Activated naive CD4-positive, alpha-beta T cell treated with anti-CD3 and anti-CD28 coated beads, Interleukin-2, amount 50 U/mL, for 72 hours (primary cell): Measurements from ENCODE around the gene CAVIN3. TPM values are rescaled to one million over a fixed set of nuclear protein-coding genes. Genes with fewer than 3 reads are reported as not detected.

Source experiments
- ATAC-seq, 2 donors: fragments of 150-1000 bp; cut with Tn5 transposase; 2 replicates each; pipeline ENCODE4 v1.10.0; 2021; ENCODE audit warnings: mild to moderate bottlenecking in 2 of 2, moderate library complexity in 2 of 2
- DNase-seq, 2 donors: peaks; one replicate each; pipeline ENCODE4 v3.0.0; 2021 to 2022; ENCODE audit warnings: low spot score in 2 of 2
- H3K27ac Mint-ChIP-seq, 2 donors: one replicate each; pipeline ENCODE4 v1.8.0; 2022; ENCODE audit warnings: mild to moderate bottlenecking in 2 of 2, mixed read lengths in 2 of 2
- H3K36me3 Mint-ChIP-seq, 2 donors: one replicate each; pipeline ENCODE4 v1.8.0; 2022; ENCODE audit warnings: mixed read lengths in 2 of 2
- H3K9me3 Mint-ChIP-seq, 2 donors: one replicate each; pipeline ENCODE4 v1.8.0; 2022; ENCODE audit warnings: mixed read lengths in 2 of 2
- total RNA-seq, 2 donors: library from RNA; stranded (reverse); gene quantifications; one replicate each; pipeline ENCODE4 v1.2.3, GENCODE V29; 2022

CAVIN3 gene, protein sequence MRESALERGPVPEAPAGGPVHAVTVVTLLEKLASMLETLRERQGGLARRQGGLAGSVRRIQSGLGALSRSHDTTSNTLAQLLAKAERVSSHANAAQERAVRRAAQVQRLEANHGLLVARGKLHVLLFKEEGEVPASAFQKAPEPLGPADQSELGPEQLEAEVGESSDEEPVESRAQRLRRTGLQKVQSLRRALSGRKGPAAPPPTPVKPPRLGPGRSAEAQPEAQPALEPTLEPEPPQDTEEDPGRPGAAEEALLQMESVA
- total RNA-seq: 10 to 100 TPM in 1 of 2 donors, 1 to 10 TPM in 1; 4.3 to 20.7 TPM

DNA sequence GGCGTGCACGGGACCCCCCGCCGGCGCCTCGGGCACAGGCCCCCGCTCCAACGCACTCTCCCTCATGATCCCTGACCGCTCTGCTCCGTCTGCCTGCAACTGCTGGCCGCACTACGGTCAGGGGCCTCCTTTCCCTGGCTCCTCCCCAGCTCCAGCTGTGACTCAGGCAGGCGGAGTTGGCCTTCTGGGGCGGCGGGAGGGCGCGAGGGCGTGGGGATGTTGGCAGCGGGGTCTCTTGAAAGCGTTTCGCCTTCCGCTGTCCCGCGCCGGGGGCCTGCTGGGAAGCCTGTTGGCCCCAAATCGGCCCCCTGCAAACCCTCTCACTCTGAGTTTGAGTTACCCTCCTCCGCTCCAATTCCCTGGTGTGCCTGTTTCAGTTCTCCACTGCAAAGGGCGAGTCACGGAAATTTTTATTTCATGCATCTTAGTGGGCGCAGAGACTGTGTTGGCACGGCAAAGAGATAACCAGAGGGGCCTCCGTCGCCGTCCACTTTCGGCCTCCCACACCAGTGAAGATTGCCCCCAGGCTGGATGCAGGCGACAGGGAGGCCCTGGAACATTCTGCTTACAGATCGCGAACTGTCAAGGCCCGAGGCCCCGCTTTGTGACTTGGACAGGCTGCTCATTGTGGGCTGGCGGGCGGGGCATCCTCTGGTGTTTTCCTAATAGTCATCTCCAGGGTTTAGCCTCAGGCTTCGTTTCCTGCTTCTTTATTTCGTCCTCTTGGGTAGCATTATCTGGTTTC is at the start of gene CAVIN3:
Gene CAVIN3, minus strand, starts transcription at position 91 of the 745 bp plus-strand sequence. Its CDS starts 25 bp downstream, at position 66.
- ATAC-seq: peak; percentile 63 to 73
- peaks cover 0 to 6% of the 10 kb centered on the region in 2 donors for H3K36me3 Mint-ChIP-seq
- DNase-seq: peak; percentile 69 to 71
- H3K27ac Mint-ChIP-seq: peak within 1 kb of the TSS; percentile 94 to 96
- H3K9me3 Mint-ChIP-seq: no peaks in the 10 kb centered on the region

DNA sequence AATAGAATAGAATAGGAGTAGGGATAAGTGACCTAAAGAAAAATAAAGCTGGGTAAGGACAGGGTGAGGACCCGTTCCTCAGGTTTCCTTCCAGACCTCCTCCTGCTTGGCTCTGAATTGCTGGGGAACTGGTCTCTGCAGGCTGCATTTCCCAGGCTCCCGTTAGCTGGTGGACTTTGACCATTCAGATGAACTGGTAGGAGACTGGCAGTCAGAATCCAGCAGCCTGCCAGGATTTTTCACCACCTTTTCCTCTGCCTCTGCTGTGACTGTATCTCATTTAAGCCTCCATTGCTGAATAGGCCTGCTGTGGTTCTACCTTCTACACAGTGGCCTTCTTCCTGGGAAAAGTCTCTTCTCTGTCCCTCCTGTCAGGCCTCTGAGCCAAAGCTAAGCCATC is 45.4 kb upstream of the CAVIN3 start:
- Mint-ChIP-seq H3K27ac (no peak overlapping the region), H3K9me3 (no peaks in the 10 kb centered on the region), H3K36me3 (no peaks in the 10 kb centered on the region)
- ATAC-seq: no peak
- no peak for DNase-seq

DNA sequence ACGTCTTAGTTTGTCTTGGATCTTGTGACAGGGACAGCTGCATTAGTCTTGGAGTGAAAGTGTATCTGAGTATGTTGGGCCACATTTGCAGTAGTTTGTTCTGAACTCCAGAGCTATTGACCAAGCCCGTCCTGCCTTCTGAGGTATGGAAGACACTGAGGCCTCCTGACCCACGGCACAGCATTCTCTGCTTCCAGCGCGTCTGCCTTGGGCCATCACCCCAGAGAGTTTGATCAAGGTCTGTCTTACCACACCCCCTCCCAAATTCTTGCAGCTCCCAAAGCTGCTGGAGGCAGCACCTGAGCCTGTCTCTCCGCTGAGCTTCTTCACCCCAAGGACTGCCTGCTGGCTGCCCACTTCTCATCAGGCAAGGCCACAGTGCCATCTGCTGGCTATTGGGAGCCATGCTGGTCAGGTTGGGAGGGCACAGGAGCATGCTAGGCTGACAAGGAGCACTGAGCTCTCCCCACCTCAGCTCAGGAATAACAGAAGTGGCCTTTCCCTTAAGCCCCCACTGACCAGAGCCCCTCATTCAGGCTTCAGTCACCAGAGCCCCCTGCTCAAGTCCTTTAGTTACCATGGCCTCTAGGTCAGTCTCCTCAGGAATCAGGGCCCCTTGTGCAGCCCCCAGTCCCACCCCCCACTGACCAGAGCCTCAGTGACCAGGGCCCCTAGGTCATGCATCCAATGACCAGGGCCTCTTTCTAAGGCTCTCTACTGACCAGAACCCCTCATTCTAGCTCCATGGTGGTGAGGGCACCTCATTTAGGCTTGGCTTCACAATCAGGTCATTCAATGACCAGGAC is 42.8 kb upstream of the CAVIN3 start:
- no peaks in the 10 kb centered on the region for H3K9me3 Mint-ChIP-seq

DNA sequence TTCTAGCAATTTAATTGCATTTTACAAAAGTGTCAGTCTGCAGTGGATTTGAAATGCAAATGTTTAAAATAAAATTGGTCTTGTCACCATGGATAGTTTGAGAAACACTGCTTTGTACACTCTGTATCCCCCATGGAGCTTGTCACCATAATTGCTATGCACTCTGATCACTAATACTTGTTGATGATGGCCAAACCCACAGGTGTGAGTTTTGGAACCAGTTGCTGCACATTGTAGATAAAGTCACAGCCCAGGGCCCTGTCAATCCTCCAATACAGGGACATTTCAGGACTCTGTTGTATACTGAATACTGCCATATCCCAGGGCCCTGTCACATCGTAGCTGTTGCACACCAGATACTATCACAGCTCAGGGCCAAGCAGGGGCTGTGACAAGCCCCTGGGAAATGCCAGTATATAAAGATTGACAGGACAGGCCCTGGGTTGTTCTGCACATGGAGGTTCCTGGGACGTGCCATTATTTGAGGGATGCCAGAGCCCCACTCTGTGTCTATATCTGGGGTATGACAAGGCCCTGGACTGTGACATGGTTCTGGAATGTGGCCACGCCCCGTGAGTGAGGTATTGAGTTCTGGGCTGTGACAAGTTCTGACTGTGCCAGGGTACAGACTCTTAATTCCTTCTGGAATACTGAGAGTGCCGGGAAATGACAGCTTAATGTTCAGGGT is 42.0 kb upstream of the CAVIN3 start:
- no peak for ATAC-seq
- H3K9me3 Mint-ChIP-seq: no peaks in the 10 kb centered on the region
- H3K36me3 Mint-ChIP-seq: no peaks in the 10 kb centered on the region
- H3K27ac Mint-ChIP-seq: no peak overlapping the region
- DNase-seq: no peak

More for the DNA sequence above, 42.8 kb upstream of the CAVIN3 start:
- ATAC-seq (peak; percentile 92 to 94), DNase-seq (peak; percentile 77 to 78)
- H3K36me3 Mint-ChIP-seq: no peaks in the 10 kb centered on the region
- H3K27ac Mint-ChIP-seq: no peak overlapping the region

DNA sequence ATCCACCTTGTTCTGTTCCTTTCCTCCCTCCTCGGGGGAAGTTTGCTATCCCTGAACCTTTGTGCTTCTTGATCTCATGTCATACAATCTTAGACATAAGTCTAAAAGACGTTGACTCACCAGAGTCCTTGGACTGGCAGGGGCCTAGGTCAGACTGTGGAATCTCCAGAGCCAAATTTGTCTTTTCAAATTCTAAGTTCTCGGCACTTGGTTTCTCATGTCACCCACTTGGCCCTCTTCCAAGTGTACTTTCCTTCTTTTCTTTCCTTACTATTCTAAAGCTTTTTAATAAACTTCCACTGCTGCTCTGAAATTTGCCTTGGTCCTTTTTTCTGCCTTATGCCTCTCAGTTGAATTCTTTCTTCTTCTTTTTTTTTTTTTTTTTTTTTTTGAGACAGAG is 39.9 kb upstream of the CAVIN3 start:
- H3K36me3 Mint-ChIP-seq: no peaks in the 10 kb centered on the region
- H3K9me3 Mint-ChIP-seq: no peaks in the 10 kb centered on the region
- DNase-seq (no peak), ATAC-seq (no peak)
- peak overlapping the region in 1 of 2 donors; percentile 45 for H3K27ac Mint-ChIP-seq

DNA sequence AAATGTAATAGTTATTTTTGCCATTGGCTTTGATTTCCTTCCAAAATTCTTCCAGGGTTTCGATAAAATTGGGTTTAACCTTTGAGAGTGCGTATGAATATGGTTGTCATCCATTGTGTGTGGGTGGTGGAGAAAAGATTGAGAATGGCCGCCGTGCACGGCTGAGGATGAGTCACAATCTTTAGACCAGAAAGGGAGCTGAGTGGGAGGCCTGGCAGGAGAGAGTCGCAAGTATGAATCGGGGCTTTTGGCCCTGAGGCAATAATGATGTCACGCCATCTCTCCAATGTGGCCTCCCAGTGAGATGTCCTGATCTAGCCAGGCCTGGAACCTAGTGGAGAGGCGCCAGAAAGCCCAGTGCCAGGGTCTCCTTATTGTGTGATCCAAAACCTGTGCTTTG is 36.9 kb upstream of the CAVIN3 start:
- Mint-ChIP-seq H3K27ac (peak overlapping the region in 1 of 2 donors; percentile 1), H3K9me3 (no peaks in the 10 kb centered on the region), H3K36me3 (no peaks in the 10 kb centered on the region)
- peak in 1 of 2 donors; percentile 23 for DNase-seq
- ATAC-seq: peak; percentile 66 to 83

DNA sequence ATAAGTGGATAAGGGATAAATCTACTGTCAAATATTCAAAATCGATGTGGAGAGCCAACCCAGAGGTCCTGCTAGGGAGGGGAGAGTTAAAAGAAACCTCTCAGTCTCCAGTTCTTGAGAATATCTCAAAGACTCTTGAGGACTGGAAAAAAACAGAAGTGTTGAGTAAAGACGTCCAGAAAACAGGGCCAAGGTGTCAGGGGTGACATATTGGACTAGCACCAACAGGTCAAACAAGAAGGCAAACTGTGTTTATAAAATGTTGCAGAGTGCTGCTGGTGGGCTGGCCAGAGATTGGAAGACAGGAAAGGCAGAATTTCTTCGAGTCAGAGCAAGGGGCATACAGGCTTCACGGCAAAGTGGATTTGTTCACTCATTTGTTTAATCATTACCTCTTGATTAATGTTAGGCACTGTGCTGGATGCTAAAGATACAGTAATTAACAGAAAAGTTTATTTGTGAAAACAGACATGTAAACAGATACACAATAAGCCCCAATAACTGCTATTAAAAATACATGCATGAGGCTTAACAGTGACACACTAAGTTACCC is 36.3 kb upstream of the CAVIN3 start:
- no peak overlapping the region for H3K27ac Mint-ChIP-seq
- ATAC-seq: no peak
- H3K9me3 Mint-ChIP-seq: no peaks in the 10 kb centered on the region
- no peaks in the 10 kb centered on the region for H3K36me3 Mint-ChIP-seq
- DNase-seq: no peak

DNA sequence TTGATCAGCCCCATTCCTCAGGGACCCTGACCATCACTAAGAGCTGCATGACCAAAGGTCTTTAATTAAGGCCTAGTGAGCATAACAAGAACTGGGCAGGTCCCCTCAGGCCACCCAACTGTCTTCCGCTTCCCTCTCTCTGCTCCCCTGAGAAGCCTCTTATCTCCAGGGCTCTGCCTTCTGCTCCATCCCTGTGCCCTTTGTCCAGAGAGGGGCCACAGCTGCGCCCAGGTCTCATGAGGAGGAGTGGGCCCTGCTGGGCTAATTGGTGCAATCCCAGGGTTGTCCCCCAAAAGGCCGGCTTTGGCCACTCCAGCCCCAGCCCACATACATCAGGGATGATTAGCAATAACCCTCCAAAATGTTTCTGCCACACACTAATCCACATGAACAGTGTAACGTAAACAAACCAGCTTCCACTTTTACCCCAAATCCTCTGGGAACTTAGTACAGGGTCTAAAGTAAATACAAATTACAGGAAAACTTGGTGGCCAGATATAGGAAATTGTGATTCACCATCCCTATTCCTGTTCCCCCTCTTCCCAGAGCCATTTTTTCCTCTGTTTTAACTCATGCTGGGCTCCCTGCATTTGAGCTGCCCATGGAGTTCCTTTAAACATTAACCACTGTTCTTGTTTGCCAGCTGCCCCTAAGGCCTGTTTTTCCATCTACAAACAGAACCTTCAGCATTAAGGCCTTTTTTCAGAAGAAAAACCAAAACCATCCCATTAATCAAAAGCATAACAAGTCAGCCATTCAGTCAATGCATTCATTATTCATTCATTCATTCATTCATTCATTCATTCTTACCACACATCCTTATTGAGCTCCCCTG is 34.6 kb upstream of the CAVIN3 start:
- H3K27ac Mint-ChIP-seq: peak overlapping the region; percentile 25 to 53
- DNase-seq (no peak), ATAC-seq (no peak)
- no peaks in the 10 kb centered on the region for H3K36me3 Mint-ChIP-seq
- H3K9me3 Mint-ChIP-seq: no peaks in the 10 kb centered on the region

DNA sequence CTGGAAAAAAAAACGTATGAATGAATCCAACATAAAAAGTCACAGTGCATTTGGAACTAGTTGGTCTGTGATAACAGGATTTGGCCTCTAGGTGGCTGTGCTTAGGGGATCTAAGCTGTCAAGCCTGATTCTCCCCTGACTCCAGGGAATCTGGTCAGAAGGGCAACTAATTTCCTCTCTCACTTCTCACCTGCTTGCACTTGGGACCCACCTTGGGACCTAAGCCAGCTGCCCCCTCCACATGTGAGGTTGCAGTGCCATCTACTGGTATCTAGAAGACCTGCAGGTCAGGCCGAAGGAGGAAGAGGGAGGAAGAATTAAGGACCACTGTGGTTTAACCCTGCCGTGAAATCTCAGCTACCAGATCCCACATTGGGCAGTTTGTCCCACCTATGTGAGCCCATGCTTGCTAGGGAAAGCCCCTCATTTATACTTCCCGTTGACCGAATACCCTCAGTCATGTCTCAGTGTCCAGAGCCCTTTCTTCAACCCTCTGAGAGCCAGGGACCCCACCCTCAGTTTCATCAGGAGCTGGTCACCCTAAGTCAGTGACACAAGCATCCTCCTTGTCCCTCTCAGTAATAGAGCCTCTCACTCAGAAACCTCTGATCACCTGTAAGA is 33.2 kb upstream of the CAVIN3 start:
- peak overlapping the region; percentile 24 to 31 for H3K27ac Mint-ChIP-seq

DNA sequence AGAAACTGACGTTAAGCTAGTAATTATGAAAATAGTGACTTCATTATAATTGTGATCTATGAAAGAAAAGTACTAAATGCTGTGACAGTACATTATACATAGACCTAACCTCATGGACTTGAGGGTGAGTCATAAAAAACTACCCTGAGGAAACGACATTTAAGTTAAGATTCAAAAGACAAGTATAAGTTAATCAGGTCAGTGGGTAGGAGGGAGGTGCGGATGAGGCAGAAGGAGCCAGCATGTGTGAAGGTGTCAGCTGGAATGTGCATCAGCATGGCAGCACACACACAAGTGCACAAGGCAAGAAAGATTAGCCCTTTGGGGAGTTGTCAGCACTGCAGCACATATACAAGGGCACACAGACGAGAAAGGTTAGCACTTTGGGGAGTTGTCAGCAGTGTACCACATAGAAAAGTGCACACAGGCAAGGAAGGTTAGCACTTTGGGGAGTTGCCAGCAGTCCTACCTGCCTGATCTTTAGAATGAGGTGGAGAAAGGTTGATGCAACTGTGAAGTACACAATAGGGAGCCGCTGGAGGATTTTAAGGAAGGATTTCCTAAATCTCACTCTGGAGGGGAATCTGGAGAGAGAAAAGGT is 31.6 kb upstream of the CAVIN3 start:
- peak; percentile 86 to 93 for ATAC-seq
- Mint-ChIP-seq H3K9me3 (no peaks in the 10 kb centered on the region), H3K27ac (peak overlapping the region; percentile 1), H3K36me3 (no peaks in the 10 kb centered on the region)
- DNase-seq: peak in 1 of 2 donors; percentile 10

More for the DNA sequence above, 33.2 kb upstream of the CAVIN3 start:
- ATAC-seq (peak; percentile 51 to 64), DNase-seq (peak in 1 of 2 donors; percentile 71)
- H3K9me3 Mint-ChIP-seq: no peaks in the 10 kb centered on the region
- no peaks in the 10 kb centered on the region for H3K36me3 Mint-ChIP-seq

DNA sequence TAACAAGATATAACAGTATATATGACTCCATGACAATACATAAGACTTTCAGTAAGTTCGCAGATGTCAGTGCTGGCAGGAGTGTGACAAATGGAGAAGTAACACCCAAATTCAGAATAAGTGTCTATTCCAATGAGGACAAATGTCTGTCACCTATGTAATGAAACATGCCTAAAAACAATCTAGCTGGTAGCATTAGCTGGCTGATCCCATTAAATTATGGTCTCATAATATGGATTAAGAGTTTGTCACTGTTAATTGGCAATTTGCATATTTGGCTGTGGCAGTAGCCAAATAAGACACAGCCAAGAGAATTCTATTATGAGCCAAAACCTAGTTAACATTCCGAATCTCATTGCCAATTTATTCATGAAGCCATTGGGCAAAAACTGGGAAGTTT is 30.2 kb upstream of the CAVIN3 start:
- ATAC-seq (no peak), DNase-seq (no peak)
- Mint-ChIP-seq H3K27ac (no peak overlapping the region), H3K9me3 (no peaks in the 10 kb centered on the region), H3K36me3 (no peaks in the 10 kb centered on the region)

DNA sequence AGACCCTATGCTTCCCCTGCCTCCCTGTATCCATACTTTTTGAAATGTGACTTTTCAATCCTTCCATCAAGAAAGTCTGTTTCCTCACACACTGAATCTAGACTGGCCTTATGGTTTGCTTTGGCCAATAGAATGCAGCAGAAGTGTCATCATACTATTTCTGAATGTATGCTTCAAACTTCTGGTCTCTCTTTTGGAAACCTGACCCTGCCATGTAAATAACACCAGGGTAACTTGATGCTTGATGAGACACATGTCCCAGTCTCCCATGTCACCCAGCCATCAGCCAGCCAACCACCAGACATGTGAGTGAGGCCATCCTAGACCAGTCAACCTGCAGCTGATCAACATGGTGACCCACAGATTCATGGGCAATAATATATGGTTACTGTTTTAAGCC is 29.7 kb upstream of the CAVIN3 start:
- no peak for DNase-seq
- no peak overlapping the region for H3K27ac Mint-ChIP-seq
- no peak for ATAC-seq
- H3K36me3 Mint-ChIP-seq: no peaks in the 10 kb centered on the region
- H3K9me3 Mint-ChIP-seq: no peaks in the 10 kb centered on the region

DNA sequence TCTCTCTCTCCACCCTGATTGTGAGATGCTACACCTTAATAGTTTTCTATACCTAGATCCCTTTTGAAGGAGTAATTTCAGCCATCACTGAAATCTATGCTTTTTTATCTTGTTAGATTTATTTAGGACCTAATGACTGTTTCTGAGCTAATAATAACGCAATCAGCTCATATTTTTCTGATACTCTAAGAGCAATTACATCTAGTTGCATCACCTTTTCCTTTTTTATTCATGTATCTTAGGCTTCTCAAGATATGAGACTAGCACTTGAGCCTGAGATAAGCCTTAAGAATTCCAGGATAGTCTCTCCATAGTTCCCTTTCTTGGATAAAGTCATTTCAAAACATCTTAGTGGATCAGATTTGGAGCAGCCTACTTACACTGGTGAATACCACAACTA is 25.1 kb upstream of the CAVIN3 start:
- ATAC-seq (no peak), DNase-seq (no peak)
- no peaks in the 10 kb centered on the region for H3K9me3 Mint-ChIP-seq
- no peak overlapping the region for H3K27ac Mint-ChIP-seq
- no peaks in the 10 kb centered on the region for H3K36me3 Mint-ChIP-seq

DNA sequence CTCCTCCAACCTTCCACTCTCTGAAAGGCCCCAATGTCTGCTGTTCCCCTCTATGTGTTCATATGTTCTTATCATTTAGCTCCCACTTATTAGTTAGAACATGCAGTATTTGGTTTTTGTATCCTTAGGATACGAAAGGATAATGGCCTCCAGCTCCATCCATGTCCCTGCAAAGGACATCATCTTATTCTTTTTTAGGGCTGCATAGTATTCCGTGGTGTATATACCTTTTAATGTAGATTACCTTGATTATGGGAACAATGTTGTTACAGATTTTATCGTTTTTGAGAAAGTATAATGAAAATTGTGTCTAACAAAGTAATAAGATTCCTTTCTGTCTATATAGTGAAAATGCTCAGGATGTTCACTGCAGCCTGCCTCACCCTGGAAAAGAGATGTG is 16.0 kb upstream of the CAVIN3 start:
- ATAC-seq (no peak), DNase-seq (no peak)
- H3K9me3 Mint-ChIP-seq: peaks cover 0 to 8% of the 10 kb centered on the region in 2 donors
- peaks cover 0 to 4% of the 10 kb centered on the region in 2 donors for H3K36me3 Mint-ChIP-seq
- H3K27ac Mint-ChIP-seq: no peak overlapping the region

DNA sequence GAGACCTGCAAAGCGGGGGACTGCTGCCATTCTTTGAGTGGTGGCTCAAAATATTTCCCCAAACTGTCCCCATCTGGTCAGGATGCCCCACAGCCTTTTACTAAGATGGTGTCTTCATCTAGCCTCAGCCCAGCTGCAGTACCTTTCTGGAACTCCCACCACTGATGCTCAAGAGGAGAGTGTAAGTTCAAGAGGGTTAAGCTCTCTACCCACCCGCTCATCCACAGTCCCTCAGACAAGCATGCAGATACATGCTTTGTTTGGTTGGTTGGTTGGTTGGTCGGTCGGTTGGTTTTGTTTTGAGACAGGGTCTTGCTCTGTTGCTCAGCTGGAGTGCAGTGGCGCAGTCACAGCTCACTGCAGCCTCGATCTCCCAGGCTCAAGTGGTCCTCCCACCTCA is 14.5 kb upstream of the CAVIN3 start:
- no peak for DNase-seq
- Mint-ChIP-seq H3K9me3 (peaks cover 0 to 8% of the 10 kb centered on the region in 2 donors), H3K36me3 (peaks cover 0 to 4% of the 10 kb centered on the region in 2 donors), H3K27ac (no peak overlapping the region)
- ATAC-seq: no peak
